Measurements from ENCODE around the gene CLEC16A. TPM values are rescaled to one million over a fixed set of nuclear protein-coding genes. Genes with fewer than 3 reads are reported as not detected.
A peak's percentile ranks its signal among the peaks of the same experiment; 100 is the strongest.

CLEC16A gene
- total RNA-seq, 4 donors from 2014 or later, result 24.5 to 33.0 (median 29.3) TPM

- no peaks in the 10 kb centered on the region for H3K36me3 ChIP-seq
- TF ChIP-seq, protein P1, sequence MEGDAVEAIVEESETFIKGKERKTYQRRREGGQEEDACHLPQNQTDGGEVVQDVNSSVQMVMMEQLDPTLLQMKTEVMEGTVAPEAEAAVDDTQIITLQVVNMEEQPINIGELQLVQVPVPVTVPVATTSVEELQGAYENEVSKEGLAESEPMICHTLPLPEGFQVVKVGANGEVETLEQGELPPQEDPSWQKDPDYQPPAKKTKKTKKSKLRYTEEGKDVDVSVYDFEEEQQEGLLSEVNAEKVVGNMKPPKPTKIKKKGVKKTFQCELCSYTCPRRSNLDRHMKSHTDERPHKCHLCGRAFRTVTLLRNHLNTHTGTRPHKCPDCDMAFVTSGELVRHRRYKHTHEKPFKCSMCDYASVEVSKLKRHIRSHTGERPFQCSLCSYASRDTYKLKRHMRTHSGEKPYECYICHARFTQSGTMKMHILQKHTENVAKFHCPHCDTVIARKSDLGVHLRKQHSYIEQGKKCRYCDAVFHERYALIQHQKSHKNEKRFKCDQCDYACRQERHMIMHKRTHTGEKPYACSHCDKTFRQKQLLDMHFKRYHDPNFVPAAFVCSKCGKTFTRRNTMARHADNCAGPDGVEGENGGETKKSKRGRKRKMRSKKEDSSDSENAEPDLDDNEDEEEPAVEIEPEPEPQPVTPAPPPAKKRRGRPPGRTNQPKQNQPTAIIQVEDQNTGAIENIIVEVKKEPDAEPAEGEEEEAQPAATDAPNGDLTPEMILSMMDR (IDR thresholded peaks at IDR 0.05 in 4 of 5, conservative IDR thresholded peaks at IDR 0.05 in 1 of 5), result no peak
- TF ChIP-seq POLR2A (IDR thresholded peaks at IDR 0.05), result no peak
- DNase-seq, result no peak
- no peak for ATAC-seq
- H3K4me1 ChIP-seq, result peaks cover 60 to 71% of the 10 kb centered on the region in 2 donors
- intact Hi-C loops (cut with DNase I; ENCODE audit: low total_unique reads) (loop anchor here (1.0 to 5.0 kb wide), 2 partner anchors 125 to 361 kb away; no protein-coding TSS in a partner anchor), in situ Hi-C loops (cut with MboI; ENCODE audit: low sequenced_read_pairs in 4 of 4) (loop anchor here in 1 of 4 donors (25.0 kb wide), 1 partner anchor 101 kb away; no protein-coding TSS in a partner anchor)
- H3K4me3 ChIP-seq, result no peak overlapping the region
- H3K27me3 ChIP-seq, result no peaks in the 10 kb centered on the region
- peak overlapping the region; percentile 86 to 90 (median 90) for H3K27ac ChIP-seq
- H3K9me3 ChIP-seq, result no peaks in the 10 kb centered on the region
Observed at GRCh38 chr16:11136600-11136999, 192.2 kb downstream of the CLEC16A start.

- TF ChIP-seq, protein P1 (IDR thresholded peaks at IDR 0.05 in 4 of 5, conservative IDR thresholded peaks at IDR 0.05 in 1 of 5), result no peak
- TF ChIP-seq POLR2A (IDR thresholded peaks at IDR 0.05), result no peak
- DNase-seq (no peak), ATAC-seq (no peak)
- in situ Hi-C loops (cut with MboI; ENCODE audit: low sequenced_read_pairs in 4 of 4) (loop anchor here in 1 of 4 donors (25.0 kb wide), 1 partner anchor 99 kb away; no protein-coding TSS in a partner anchor), intact Hi-C loops (cut with DNase I; ENCODE audit: low total_unique reads) (loop anchor here (5.0 kb wide), 1 partner anchor 359 kb away; no protein-coding TSS in a partner anchor)
- Histone ChIP-seq H3K27ac (peak overlapping the region in 1 of 4 donors; percentile 24), H3K27me3 (no peaks in the 10 kb centered on the region), H3K4me3 (no peak overlapping the region), H3K9me3 (no peaks in the 10 kb centered on the region), H3K36me3 (no peaks in the 10 kb centered on the region), H3K4me1 (peaks cover 57 to 72% of the 10 kb centered on the region in 2 donors)
Observed at GRCh38 chr16:11138022-11138768, 193.8 kb downstream of the CLEC16A start.

DNA sequence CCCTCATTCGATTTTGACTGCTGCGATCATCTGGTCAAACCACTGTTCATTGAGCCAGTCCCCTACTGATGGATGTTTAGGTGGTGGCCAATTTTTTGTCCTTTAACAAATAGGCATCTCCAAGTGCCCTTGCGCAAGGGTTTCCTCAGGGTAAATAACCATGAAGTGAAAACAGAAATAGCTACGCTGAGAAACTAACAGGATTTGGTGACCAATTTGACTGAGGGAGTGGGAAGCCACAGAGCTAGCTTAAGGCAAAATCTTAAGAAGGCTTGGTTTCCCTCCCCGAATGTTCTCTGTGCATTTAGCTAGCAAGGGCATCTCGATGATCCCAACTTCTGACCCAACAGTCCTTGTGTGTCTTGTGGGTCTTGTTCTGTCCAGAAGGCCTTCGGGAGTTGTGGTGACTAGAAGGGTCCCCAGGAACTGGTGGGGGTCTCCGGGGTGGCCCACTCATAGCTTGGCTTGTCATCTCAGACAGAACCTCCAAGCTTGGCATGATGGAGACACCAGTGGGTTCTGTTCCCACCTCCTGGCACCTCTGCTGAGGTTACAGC is 194.5 kb downstream of the CLEC16A start:
- Histone ChIP-seq H3K4me1 (peaks cover 52 to 67% of the 10 kb centered on the region in 2 donors), H3K27me3 (no peaks in the 10 kb centered on the region), H3K9me3 (no peaks in the 10 kb centered on the region), H3K4me3 (no peak overlapping the region), H3K36me3 (no peaks in the 10 kb centered on the region), H3K27ac (peak overlapping the region; percentile 24 to 52 (median 41))
- ATAC-seq, result no peak
- TF ChIP-seq, protein P1 (IDR thresholded peaks at IDR 0.05 in 4 of 5, conservative IDR thresholded peaks at IDR 0.05 in 1 of 5), result no peak
- in situ Hi-C loops (cut with MboI; ENCODE audit: low sequenced_read_pairs in 4 of 4) (loop anchor here in 1 of 4 donors (25.0 kb wide), 1 partner anchor 98 kb away; no protein-coding TSS in a partner anchor), intact Hi-C loops (cut with DNase I; ENCODE audit: low total_unique reads) (loop anchor here (5.0 kb wide), 1 partner anchor 358 kb away; no protein-coding TSS in a partner anchor)
- DNase-seq, result no peak

- intact Hi-C loops (cut with DNase I; ENCODE audit: low total_unique reads), result loop anchor here (5.0 kb wide), 1 partner anchor 358 kb away; no protein-coding TSS in a partner anchor
- Histone ChIP-seq H3K4me1 (peaks cover 52 to 63% of the 10 kb centered on the region in 2 donors), H3K27me3 (no peaks in the 10 kb centered on the region), H3K4me3 (no peak overlapping the region), H3K9me3 (no peaks in the 10 kb centered on the region), H3K36me3 (no peaks in the 10 kb centered on the region), H3K27ac (peak overlapping the region; percentile 24 to 52 (median 41))
- DNase-seq, result no peak
- TF ChIP-seq, protein P1 (IDR thresholded peaks at IDR 0.05 in 4 of 5, conservative IDR thresholded peaks at IDR 0.05 in 1 of 5), result no peak
- TF ChIP-seq POLR2A (IDR thresholded peaks at IDR 0.05), result no peak
- in situ Hi-C loops (cut with MboI; ENCODE audit: low sequenced_read_pairs in 4 of 4), result loop anchor here in 1 of 4 donors (25.0 kb wide), 1 partner anchor 98 kb away; no protein-coding TSS in a partner anchor
- ATAC-seq, result no peak
Observed at GRCh38 chr16:11139326-11140097, 195.1 kb downstream of the CLEC16A start.
